GM12892 (cell line): ENCODE data around the gene SERINC5.

Source experiments
- POLR2A ChIP-seq: IDR thresholded peaks from 2 replicates; pipeline ENCODE4 v1.6.1; 2011; ENCODE audit warnings: low read depth, low read length, control low read depth
- POLR2AphosphoS5 ChIP-seq: IDR thresholded peaks from 2 replicates; pipeline ENCODE4 v1.6.1; 2011; ENCODE audit warnings: low read depth, low read length, control low read depth
- TAF1 ChIP-seq: IDR thresholded peaks from 2 replicates; pipeline ENCODE4 v1.6.1; 2011; ENCODE audit warnings: low read depth, mild to moderate bottlenecking, control low read depth, low read length, borderline replicate concordance

DNA sequence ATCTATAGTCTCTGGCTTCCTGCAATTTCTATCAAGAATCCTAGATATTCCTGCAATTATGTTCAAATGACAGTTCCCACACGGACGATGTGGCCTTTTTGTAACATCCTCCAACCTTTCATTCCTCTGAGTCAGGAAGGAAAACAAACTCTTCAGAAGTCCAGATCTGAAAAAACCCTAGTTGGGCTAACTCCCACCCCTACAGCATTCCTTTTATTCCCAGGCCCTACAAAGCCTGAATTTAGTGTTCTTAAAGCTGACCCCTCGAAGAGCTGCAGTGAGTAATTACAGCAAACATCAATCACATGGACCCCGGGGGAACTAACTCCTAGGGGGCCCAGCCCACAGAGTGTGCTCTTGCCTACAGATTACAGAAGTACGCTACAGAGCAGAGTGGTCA, 99.7 kb downstream of the SERINC5 start:
- no peak for TF ChIP-seq POLR2AphosphoS5
- TF ChIP-seq TAF1 = no peak
- TF ChIP-seq POLR2A = no peak
